GM10266 (cell line): ENCODE data around the gene CCL11.

Source experiments
- DNase-seq: peaks from one replicate; pipeline ENCODE4 v3.0.0; 2012; ENCODE audit errors: extremely low spot score
- CTCF ChIP-seq: IDR thresholded peaks from 2 replicates; pipeline ENCODE4 v1.5.1; 2012; ENCODE audit warnings: mild to moderate bottlenecking, low read depth; ENCODE audit not compliant: control insufficient read depth, insufficient read depth; ENCODE audit errors: missing control alignments

CCL11 gene

GRCh38 chr17:34285286-34285792 is at the start of gene CCL11:
Gene CCL11 (plus strand): TSS chr17:34285742. CDS start chr17:34285809, 67 bp downstream.
- no peak for TF ChIP-seq CTCF
- DNase-seq: no peak

- TF ChIP-seq CTCF: no peak
- DNase-seq: no peak
These were observed 49.2 kb upstream of the CCL11 start for GRCh38 chr17:34236281-34236892.

- DNase-seq: no peak
- TF ChIP-seq CTCF: no peak
These were observed 48.1 kb upstream of the CCL11 start for GRCh38 chr17:34237458-34237857.

- TF ChIP-seq CTCF: no peak
- no peak for DNase-seq
These were observed 44.5 kb upstream of the CCL11 start for GRCh38 chr17:34241062-34241461.

- no peak for DNase-seq
- no peak for TF ChIP-seq CTCF
These were observed 42.8 kb upstream of the CCL11 start for GRCh38 chr17:34242587-34243363.

GRCh38 chr17:34243364-34244320 is 41.9 kb upstream of the CCL11 start:
- no peak for DNase-seq
- no peak for TF ChIP-seq CTCF
